ENCODE results near the gene AK4. TPM values are rescaled to one million over a fixed set of nuclear protein-coding genes. Genes with fewer than 3 reads are reported as not detected.
A peak's percentile ranks its signal among the peaks of the same experiment; 100 is the strongest.

Gene AK4
- total RNA-seq, 1 donor from 2014 or later = 4.6 TPM

- Histone ChIP-seq H3K27ac (no peak overlapping the region), H3K27me3 (no peaks in the 10 kb centered on the region), H3K9me3 (no peaks in the 10 kb centered on the region), H3K4me3 (no peak overlapping the region), H3K4me1 (no peaks in the 10 kb centered on the region), H3K36me3 (no peaks in the 10 kb centered on the region)
- TF ChIP-seq, protein P1, sequence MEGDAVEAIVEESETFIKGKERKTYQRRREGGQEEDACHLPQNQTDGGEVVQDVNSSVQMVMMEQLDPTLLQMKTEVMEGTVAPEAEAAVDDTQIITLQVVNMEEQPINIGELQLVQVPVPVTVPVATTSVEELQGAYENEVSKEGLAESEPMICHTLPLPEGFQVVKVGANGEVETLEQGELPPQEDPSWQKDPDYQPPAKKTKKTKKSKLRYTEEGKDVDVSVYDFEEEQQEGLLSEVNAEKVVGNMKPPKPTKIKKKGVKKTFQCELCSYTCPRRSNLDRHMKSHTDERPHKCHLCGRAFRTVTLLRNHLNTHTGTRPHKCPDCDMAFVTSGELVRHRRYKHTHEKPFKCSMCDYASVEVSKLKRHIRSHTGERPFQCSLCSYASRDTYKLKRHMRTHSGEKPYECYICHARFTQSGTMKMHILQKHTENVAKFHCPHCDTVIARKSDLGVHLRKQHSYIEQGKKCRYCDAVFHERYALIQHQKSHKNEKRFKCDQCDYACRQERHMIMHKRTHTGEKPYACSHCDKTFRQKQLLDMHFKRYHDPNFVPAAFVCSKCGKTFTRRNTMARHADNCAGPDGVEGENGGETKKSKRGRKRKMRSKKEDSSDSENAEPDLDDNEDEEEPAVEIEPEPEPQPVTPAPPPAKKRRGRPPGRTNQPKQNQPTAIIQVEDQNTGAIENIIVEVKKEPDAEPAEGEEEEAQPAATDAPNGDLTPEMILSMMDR (IDR thresholded peaks at IDR 0.05) = no peak
- ATAC-seq (no peak), DNase-seq (no peak)
- intact Hi-C loops (cut with DNase I) = no loop called here
These were observed 77.2 kb downstream of the AK4 start for GRCh38 chr1:65225179-65225578.

DNA sequence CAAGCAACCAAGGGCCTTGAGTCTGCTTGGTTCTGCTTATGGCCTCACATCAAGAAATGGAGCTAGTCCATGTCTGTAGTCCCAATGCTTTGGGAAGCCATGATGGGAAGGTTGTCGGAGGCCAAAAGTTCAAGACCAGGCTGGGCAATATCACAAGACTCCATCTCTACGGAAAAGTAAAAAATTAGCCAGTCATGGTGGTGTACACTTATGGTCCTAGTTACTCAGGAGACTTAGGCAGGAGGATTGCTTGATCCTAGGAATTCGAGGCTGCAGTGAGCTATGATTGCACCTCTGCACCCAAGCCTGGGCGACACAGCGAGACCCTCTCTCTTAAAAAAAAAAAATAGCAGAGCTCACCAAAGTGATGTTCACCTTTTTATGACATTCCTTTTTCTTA is 81.2 kb downstream of the AK4 start:
- ATAC-seq (no peak), DNase-seq (no peak)
- intact Hi-C loops (cut with DNase I) = no loop called here
- Histone ChIP-seq H3K36me3 (no peaks in the 10 kb centered on the region), H3K27ac (no peak overlapping the region), H3K4me1 (no peaks in the 10 kb centered on the region), H3K9me3 (no peaks in the 10 kb centered on the region), H3K27me3 (no peaks in the 10 kb centered on the region), H3K4me3 (no peak overlapping the region)
- TF ChIP-seq, protein P1 (IDR thresholded peaks at IDR 0.05) = no peak

- DNase-seq (no peak), ATAC-seq (no peak)
- Histone ChIP-seq H3K27ac (no peak overlapping the region), H3K4me3 (no peak overlapping the region), H3K9me3 (no peaks in the 10 kb centered on the region), H3K36me3 (no peaks in the 10 kb centered on the region), H3K4me1 (no peaks in the 10 kb centered on the region), H3K27me3 (no peaks in the 10 kb centered on the region)
- intact Hi-C loops (cut with DNase I) = loop anchor here (10.0 kb wide), 1 partner anchor 455 kb away; no protein-coding TSS in a partner anchor
- TF ChIP-seq, protein P1 (IDR thresholded peaks at IDR 0.05) = no peak
These were observed 81.8 kb downstream of the AK4 start for GRCh38 chr1:65229754-65230339.

GRCh38 chr1:65230731-65231481 is 82.9 kb downstream of the AK4 start:
- DNase-seq = no peak
- Histone ChIP-seq H3K9me3 (no peaks in the 10 kb centered on the region), H3K27me3 (no peaks in the 10 kb centered on the region), H3K4me1 (no peaks in the 10 kb centered on the region), H3K4me3 (no peak overlapping the region), H3K36me3 (no peaks in the 10 kb centered on the region), H3K27ac (no peak overlapping the region)
- TF ChIP-seq, protein P1 (IDR thresholded peaks at IDR 0.05) = no peak
- ATAC-seq = peak; percentile 40
- intact Hi-C loops (cut with DNase I) = loop anchor here (10.0 kb wide), 1 partner anchor 454 kb away; no protein-coding TSS in a partner anchor

GRCh38 chr1:65231718-65232330 is 83.8 kb downstream of the AK4 start:
- Histone ChIP-seq H3K9me3 (no peaks in the 10 kb centered on the region), H3K4me1 (no peaks in the 10 kb centered on the region), H3K36me3 (no peaks in the 10 kb centered on the region), H3K27ac (no peak overlapping the region), H3K4me3 (no peak overlapping the region), H3K27me3 (no peaks in the 10 kb centered on the region)
- DNase-seq (no peak), ATAC-seq (no peak)
- TF ChIP-seq, protein P1 (IDR thresholded peaks at IDR 0.05) = no peak
- intact Hi-C loops (cut with DNase I) = loop anchor here (10.0 kb wide), 1 partner anchor 453 kb away; no protein-coding TSS in a partner anchor

Data from upper lobe of right lung (tissue), 1 donor.